Lower lobe of right lung (tissue), 2 donors: ENCODE results near the gene GLCE. TPM values are rescaled to one million over a fixed set of nuclear protein-coding genes. Genes with fewer than 3 reads are reported as not detected.
A peak's percentile ranks its signal among the peaks of the same experiment; 100 is the strongest.

Source experiments
- ATAC-seq, 2 donors: fragments of 200-7000 bp; cut with Tn5 transposase; one replicate each; pipeline ENCODE4 v1.9.1; 2020 to 2022; ENCODE audit warnings: mild to moderate bottlenecking in 2 of 2, moderate library complexity in 2 of 2
- DNase-seq: peaks from one replicate; pipeline ENCODE4 v3.0.0-alpha.2; 2020
- H3K27ac ChIP-seq: fragments of 200-600 bp; one replicate; pipeline ENCODE4 v1.8.0; 2022
- H3K27me3 ChIP-seq: fragments of 200-600 bp; one replicate; pipeline ENCODE4 v1.8.0; 2022; ENCODE audit warnings: low read depth
- H3K36me3 ChIP-seq: fragments of 200-600 bp; one replicate; pipeline ENCODE4 v1.8.0; 2022; ENCODE audit warnings: mild to moderate bottlenecking
- H3K4me1 ChIP-seq: fragments of 200-600 bp; one replicate; pipeline ENCODE4 v1.8.0; 2022
- H3K4me3 ChIP-seq: fragments of 200-600 bp; one replicate; pipeline ENCODE4 v1.8.0; 2022; ENCODE audit warnings: mild to moderate bottlenecking
- H3K9me3 ChIP-seq: fragments of 200-600 bp; one replicate; pipeline ENCODE4 v1.8.0; 2022
- intact Hi-C: fragments of 100-400 bp; cut with DNase I; formaldehyde crosslinking; loops from one replicate; pipeline ENCODE4 v1.11.0; 2022
- total RNA-seq: library from RNA; stranded (reverse); fragmentation: NEBNext Ultra II Directional; extraction: Animal tissue kit (Norgen Biotek cat#: 25700); gene quantifications from one replicate; pipeline ENCODE4 v1.2.1, GENCODE V29; 2021
- TF ChIP-seq, protein P1 (sequence below): fragments of 200-600 bp; IDR thresholded peaks from one replicate; pipeline ENCODE4 v1.8.0; 2022; ENCODE audit warnings: antibody characterized with exemption, mild to moderate bottlenecking
- donor health status: DM: no; HTN: yes; CAD: no; lungs with severe emphysema.

Gene GLCE
- total RNA-seq, 1 donor from 2014 or later = 19.0 TPM

DNA sequence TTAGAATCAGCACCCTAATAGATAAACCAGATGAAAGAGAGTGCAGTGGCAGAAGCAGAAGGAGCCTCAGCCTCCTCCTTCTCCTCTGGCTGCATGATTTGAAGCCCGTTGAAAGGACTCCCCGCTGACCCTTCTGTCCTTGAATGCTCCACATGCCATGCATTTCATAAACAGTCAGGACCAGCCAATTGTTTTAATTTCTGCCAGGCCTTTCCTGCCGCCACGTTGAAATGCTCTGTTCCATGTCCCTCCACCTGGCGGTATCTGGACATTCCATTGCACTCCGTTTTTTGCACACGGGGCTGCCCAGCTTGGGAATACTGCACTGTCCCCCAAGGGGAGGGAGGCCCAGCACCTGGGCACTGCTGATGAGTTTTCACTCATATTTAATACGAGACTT lies 35.2 kb upstream of the GLCE start:
- Histone ChIP-seq H3K4me1 (peaks cover 38% of the 10 kb centered on the region), H3K27ac (peak overlapping the region; percentile 63), H3K4me3 (no peak overlapping the region), H3K27me3 (no peaks in the 10 kb centered on the region), H3K36me3 (no peaks in the 10 kb centered on the region), H3K9me3 (no peaks in the 10 kb centered on the region)
- DNase-seq = no peak
- no peak for ATAC-seq
- intact Hi-C loops = no loop called here
- TF ChIP-seq, protein P1, sequence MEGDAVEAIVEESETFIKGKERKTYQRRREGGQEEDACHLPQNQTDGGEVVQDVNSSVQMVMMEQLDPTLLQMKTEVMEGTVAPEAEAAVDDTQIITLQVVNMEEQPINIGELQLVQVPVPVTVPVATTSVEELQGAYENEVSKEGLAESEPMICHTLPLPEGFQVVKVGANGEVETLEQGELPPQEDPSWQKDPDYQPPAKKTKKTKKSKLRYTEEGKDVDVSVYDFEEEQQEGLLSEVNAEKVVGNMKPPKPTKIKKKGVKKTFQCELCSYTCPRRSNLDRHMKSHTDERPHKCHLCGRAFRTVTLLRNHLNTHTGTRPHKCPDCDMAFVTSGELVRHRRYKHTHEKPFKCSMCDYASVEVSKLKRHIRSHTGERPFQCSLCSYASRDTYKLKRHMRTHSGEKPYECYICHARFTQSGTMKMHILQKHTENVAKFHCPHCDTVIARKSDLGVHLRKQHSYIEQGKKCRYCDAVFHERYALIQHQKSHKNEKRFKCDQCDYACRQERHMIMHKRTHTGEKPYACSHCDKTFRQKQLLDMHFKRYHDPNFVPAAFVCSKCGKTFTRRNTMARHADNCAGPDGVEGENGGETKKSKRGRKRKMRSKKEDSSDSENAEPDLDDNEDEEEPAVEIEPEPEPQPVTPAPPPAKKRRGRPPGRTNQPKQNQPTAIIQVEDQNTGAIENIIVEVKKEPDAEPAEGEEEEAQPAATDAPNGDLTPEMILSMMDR = no peak

DNA sequence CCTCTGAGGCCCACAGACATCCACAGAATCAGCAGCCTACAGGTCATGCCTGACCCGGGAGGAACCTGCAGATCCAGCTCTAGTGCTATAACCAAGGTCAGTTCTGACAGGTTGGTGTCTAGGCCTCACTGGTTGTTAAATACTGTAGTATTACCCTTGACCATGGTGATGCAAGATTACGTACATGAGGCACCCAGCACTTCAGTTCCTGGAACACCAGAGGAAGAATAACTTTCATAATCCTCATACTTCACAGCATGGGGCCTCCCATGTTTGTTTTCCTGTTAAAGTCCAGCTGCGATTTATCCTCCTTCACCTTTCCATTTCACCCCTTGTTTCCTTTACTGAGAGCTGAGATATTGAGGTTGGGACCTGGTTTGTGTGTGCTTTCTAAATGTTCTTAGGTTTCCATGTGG lies 34.4 kb upstream of the GLCE start:
- no peak for DNase-seq
- TF ChIP-seq, protein P1 = no peak
- H3K9me3 ChIP-seq = no peaks in the 10 kb centered on the region
- intact Hi-C loops = no loop called here
- no peak overlapping the region for H3K4me3 ChIP-seq
- ATAC-seq = peak; percentile 89 to 91
- H3K36me3 ChIP-seq = no peaks in the 10 kb centered on the region
- peaks cover 38% of the 10 kb centered on the region for H3K4me1 ChIP-seq
- no peaks in the 10 kb centered on the region for H3K27me3 ChIP-seq
- H3K27ac ChIP-seq = peak overlapping the region; percentile 63

DNA sequence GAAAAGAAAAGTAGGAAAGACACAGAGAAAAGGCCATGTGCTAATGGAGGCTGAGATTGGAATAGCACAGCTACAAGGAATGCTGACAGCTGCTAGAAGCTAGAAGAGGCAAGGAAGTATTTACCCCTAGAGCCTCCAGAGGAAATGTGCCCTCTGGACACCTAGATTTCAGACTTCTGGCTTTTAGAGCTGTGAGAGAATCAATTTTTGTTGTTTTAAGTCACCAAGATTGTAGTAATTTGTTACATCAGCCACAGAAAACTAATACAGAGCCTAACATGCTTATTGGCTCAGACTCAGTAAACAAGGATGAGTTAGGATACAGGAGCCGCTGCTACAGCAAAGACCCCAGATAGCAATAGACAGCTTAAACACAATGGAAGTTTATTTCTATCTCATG lies 33.1 kb upstream of the GLCE start:
- H3K9me3 ChIP-seq = no peaks in the 10 kb centered on the region
- H3K4me3 ChIP-seq = no peak overlapping the region
- peaks cover 42% of the 10 kb centered on the region for H3K4me1 ChIP-seq
- intact Hi-C loops = no loop called here
- DNase-seq = no peak
- ATAC-seq = no peak
- TF ChIP-seq, protein P1 = no peak
- H3K27me3 ChIP-seq = no peaks in the 10 kb centered on the region
- no peaks in the 10 kb centered on the region for H3K36me3 ChIP-seq
- H3K27ac ChIP-seq = no peak overlapping the region

DNA sequence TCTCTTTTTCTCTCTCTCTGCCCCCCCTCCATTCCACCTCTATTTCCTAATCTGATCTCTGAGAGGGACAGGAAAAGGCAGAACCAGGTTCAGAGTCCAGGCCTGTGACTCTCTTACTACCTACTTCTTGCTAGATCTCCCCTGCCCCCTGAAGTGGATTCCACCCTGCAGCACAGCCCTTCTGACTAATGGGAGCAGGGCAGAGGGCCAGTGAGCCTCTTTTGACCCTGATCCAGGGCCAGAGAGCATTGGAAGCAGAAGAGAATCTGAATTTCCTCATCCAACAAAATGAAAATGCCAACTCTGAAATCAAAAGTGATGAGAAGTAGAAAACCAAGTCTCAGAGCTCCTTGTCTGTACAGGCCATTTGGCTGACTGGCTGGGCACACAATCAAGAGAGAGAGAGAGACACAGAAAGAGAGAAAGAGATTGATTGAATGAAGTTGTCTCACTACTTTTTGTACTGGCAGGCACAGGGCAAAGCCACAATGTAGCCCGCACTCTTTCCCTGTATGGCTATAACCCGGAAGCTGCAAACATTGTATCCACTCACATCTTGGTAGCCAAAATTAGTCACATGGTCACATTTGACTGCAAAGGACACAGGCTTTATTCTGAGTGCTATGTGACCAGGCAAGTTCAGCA lies 31.6 kb upstream of the GLCE start:
- TF ChIP-seq, protein P1 = no peak
- H3K36me3 ChIP-seq = no peaks in the 10 kb centered on the region
- H3K9me3 ChIP-seq = no peaks in the 10 kb centered on the region
- H3K4me3 ChIP-seq = no peak overlapping the region
- H3K27me3 ChIP-seq = no peaks in the 10 kb centered on the region
- H3K4me1 ChIP-seq = peaks cover 50% of the 10 kb centered on the region
- intact Hi-C loops = no loop called here
- ATAC-seq (peak; percentile 70 to 81), DNase-seq (peak; percentile 59)
- peak overlapping the region; percentile 70 for H3K27ac ChIP-seq

DNA sequence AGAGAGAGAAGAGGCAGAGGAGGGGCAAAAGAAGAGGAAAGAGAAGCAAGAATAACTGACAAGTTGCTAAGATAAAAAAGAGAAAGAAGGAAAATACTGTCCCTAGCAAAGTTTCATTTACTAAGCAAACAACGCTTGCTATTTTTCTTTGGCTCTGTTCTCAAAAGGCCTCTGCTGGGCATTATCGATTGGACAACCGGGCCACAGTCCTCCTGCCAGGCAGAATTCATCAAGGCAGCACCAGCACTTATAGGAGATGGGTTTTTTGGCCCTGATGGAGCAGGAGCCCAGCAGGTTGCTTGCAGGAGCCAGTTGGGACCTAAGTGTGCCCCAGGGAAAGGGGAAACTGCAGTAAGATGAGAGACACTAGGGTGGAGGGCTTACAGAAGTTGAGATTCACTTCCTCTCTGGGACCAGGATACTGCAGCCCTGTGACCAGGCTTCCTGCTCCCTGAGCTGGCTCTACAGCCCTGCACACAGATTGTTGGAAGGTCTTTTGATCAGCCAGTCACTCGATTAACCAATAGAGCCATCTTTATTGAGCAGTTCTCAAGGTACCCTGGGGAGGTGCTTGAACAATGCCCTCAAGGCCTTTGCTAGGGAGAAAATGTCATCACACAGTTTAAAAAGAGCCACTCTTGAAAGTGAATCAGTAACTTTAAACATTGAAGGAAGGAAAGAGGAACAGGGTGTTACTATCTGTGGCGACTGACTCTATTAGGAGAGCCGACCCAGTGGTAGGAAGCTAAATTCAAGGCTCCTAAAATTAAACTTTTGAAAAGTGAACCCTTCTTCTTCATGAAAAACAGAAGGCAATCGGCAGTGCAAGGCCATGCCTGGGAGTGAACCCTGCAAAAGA lies 28.8 kb upstream of the GLCE start:
- H3K27me3 ChIP-seq = no peaks in the 10 kb centered on the region
- H3K27ac ChIP-seq = peak overlapping the region; percentile 67
- intact Hi-C loops = no loop called here
- no peaks in the 10 kb centered on the region for H3K36me3 ChIP-seq
- ATAC-seq (peak; percentile 50 to 81), DNase-seq (peak; percentile 55)
- peaks cover 33% of the 10 kb centered on the region for H3K4me1 ChIP-seq
- no peak overlapping the region for H3K4me3 ChIP-seq
- no peaks in the 10 kb centered on the region for H3K9me3 ChIP-seq
- TF ChIP-seq, protein P1 = no peak
